Mesothelial cell of epicardium (in vitro differentiated cells): ENCODE data around the gene SNTG2. TPM values are rescaled to one million over a fixed set of nuclear protein-coding genes. Genes with fewer than 3 reads are reported as not detected.

ENCODE experiments used
- DNase-seq, 2 experiments: peaks; one replicate each; pipeline ENCODE4 v3.0.0; 2021; ENCODE audit warnings: low spot score in 2 of 2; ENCODE audit not compliant: unreplicated experiment in 2 of 2
- H3K27ac Mint-ChIP-seq: 2 replicates; pipeline ENCODE4 v1.8.0; 2021; ENCODE audit warnings: mixed read lengths
- H3K27me3 Mint-ChIP-seq: 2 replicates; pipeline ENCODE4 v1.8.0; 2021; ENCODE audit warnings: low read depth, mixed read lengths
- H3K36me3 Mint-ChIP-seq: 2 replicates; pipeline ENCODE4 v1.8.0; 2021; ENCODE audit warnings: mixed read lengths
- H3K4me1 Mint-ChIP-seq: 2 replicates; pipeline ENCODE4 v1.8.0; 2021; ENCODE audit warnings: mixed read lengths
- H3K4me3 Mint-ChIP-seq: 2 replicates; pipeline ENCODE4 v1.8.0; 2021; ENCODE audit warnings: mild to moderate bottlenecking, moderate library complexity, mixed read lengths
- H3K9me3 Mint-ChIP-seq: 2 replicates; pipeline ENCODE4 v1.8.0; 2021; ENCODE audit warnings: mixed read lengths
- total RNA-seq: library from RNA; stranded (reverse); gene quantifications from 3 replicates; pipeline ENCODE4 v1.2.1, GENCODE V29; 2021
- TF ChIP-seq, protein P1 (sequence below): fragments of 200-600 bp; sonication (generic); IDR thresholded peaks from one replicate; pipeline ENCODE4 v1.5.0; 2021; ENCODE audit warnings: antibody characterized with exemption; ENCODE audit not compliant: unreplicated experiment

The SNTG2 gene
- total RNA-seq, 1 donor from 2014 or later, result not detected

DNA sequence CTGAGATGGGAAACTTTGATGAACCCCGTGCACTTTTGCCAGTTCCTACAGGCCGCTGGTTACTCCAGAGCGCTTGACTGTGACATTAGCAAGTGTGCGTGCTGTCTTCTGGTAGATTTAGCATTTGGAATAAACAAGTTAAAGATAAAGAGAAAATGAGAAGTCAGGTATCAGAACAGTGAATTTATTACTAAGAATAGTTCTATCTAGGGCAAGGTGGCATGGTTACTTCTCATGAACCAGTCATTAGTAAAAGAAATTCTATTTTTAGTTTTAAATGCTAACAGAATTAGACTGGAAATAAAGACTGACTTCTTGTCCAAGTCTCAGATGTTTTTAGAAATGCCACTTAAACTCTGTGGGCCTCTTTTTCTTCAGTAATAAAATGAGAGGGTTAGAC is 258.6 kb downstream of the SNTG2 start:
- Mint-ChIP-seq H3K27ac (no peak overlapping the region), H3K4me3 (no peak overlapping the region), H3K4me1 (no peaks in the 10 kb centered on the region), H3K36me3 (no peaks in the 10 kb centered on the region), H3K9me3 (peaks cover 18% of the 10 kb centered on the region), H3K27me3 (peaks cover 15% of the 10 kb centered on the region)
- no peak for DNase-seq
- TF ChIP-seq, protein P1, sequence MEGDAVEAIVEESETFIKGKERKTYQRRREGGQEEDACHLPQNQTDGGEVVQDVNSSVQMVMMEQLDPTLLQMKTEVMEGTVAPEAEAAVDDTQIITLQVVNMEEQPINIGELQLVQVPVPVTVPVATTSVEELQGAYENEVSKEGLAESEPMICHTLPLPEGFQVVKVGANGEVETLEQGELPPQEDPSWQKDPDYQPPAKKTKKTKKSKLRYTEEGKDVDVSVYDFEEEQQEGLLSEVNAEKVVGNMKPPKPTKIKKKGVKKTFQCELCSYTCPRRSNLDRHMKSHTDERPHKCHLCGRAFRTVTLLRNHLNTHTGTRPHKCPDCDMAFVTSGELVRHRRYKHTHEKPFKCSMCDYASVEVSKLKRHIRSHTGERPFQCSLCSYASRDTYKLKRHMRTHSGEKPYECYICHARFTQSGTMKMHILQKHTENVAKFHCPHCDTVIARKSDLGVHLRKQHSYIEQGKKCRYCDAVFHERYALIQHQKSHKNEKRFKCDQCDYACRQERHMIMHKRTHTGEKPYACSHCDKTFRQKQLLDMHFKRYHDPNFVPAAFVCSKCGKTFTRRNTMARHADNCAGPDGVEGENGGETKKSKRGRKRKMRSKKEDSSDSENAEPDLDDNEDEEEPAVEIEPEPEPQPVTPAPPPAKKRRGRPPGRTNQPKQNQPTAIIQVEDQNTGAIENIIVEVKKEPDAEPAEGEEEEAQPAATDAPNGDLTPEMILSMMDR, result no peak

DNA sequence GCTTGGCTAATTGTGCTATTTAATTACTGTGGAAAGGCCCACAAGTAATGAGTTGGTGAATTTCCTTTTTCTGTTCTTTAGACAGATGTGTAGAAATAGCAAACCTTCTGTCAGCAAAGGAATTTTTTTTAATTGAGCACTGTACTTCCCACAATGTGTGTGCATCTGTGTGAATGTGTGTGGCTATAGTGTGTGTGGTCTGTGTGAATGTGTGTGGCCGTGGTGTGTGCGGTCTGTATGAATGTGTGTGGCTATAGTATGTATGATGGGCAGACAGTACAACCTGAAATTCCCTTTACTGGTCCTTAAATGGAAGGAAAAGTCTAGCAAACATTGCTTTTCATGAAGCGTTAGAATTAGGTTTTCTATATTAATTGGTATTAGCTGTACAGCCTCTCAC is 259.1 kb downstream of the SNTG2 start:
- no peak overlapping the region for H3K27ac Mint-ChIP-seq
- H3K36me3 Mint-ChIP-seq, result no peaks in the 10 kb centered on the region
- peaks cover 24% of the 10 kb centered on the region for H3K9me3 Mint-ChIP-seq
- no peak overlapping the region for H3K4me3 Mint-ChIP-seq
- peaks cover 15% of the 10 kb centered on the region for H3K27me3 Mint-ChIP-seq
- no peaks in the 10 kb centered on the region for H3K4me1 Mint-ChIP-seq
- TF ChIP-seq, protein P1, result no peak
- no peak for DNase-seq

DNA sequence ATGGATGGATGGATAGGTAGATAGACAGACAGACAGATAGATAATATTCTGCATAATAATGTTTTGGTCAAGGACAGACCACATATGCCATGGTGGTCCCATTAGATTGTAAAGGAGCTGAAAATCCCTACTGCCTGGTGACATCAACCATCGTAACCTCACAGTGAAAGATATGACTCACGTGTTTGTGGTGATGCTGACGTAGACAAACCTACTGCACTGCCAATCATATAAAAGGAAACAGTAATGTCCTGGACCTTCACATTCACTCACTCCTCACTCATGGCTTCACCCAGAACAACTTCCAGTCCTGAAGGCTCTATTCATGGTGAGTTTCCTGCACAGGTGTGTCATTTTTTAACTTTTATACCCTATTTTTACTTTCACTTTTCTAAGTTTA is 259.7 kb downstream of the SNTG2 start:
- H3K27me3 Mint-ChIP-seq, result peaks cover 12% of the 10 kb centered on the region
- no peak overlapping the region for H3K4me3 Mint-ChIP-seq
- TF ChIP-seq, protein P1, result no peak
- no peak overlapping the region for H3K27ac Mint-ChIP-seq
- H3K9me3 Mint-ChIP-seq, result peaks cover 28% of the 10 kb centered on the region
- H3K4me1 Mint-ChIP-seq, result no peaks in the 10 kb centered on the region
- no peaks in the 10 kb centered on the region for H3K36me3 Mint-ChIP-seq
- DNase-seq, result no peak

DNA sequence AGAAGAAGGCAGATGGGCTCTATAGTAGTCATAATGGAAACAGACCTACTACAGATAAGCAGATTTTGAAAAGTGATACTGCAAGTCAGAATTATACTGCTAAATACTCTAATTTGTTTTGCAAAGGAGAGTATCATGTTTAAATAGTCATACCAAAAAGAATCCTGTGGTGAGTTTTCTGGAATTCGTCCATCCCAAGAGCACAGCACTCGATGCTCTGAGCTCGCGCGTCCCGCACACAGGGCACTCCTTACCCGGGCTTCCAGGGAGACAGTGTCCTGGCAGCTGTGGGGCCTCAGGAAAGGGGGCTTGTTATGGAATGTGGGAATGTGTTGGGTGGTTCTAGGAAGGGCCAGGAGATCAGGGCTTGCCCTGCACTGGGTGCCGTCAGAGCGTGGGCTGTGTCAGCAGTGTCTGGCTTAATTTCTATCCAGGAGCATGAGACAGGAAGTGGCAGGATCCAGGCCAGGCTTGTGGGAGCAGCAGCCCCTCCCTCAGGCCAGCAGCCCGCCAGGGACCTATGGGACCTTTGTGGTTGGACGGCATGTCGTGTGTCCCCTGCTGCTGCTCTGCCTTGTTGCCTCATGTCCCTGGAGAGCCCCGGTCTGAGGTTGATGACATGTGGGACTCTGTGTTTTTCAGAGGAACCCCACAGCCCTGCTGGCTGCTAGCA is 269.4 kb downstream of the SNTG2 start:
- no peaks in the 10 kb centered on the region for H3K36me3 Mint-ChIP-seq
- H3K4me1 Mint-ChIP-seq, result no peaks in the 10 kb centered on the region
- TF ChIP-seq, protein P1, result no peak
- peaks cover 16% of the 10 kb centered on the region for H3K9me3 Mint-ChIP-seq
- H3K27ac Mint-ChIP-seq, result no peak overlapping the region
- H3K4me3 Mint-ChIP-seq, result no peak overlapping the region
- no peaks in the 10 kb centered on the region for H3K27me3 Mint-ChIP-seq
- no peak for DNase-seq

GRCh38 chr2:1222056-1222455 is 271.4 kb downstream of the SNTG2 start:
- TF ChIP-seq, protein P1, result no peak

More at GRCh38 chr2:1222056-1222455, 271.4 kb downstream of the SNTG2 start:
- Mint-ChIP-seq H3K27ac (no peak overlapping the region), H3K4me3 (no peak overlapping the region), H3K27me3 (peaks cover 2% of the 10 kb centered on the region), H3K4me1 (no peaks in the 10 kb centered on the region), H3K9me3 (peaks cover 15% of the 10 kb centered on the region), H3K36me3 (no peaks in the 10 kb centered on the region)
- no peak for DNase-seq
